H1 (cell line): ENCODE results near the gene ASTN1. TPM values are rescaled to one million over a fixed set of nuclear protein-coding genes. Genes with fewer than 3 reads are reported as not detected.

Experiments
- CTCF ChIA-PET: fragments of 300-600 bp; sonication (Branson Sonifier 250); formaldehyde crosslinking; loops from one replicate; lab custom pipeline; 2021; ENCODE audit not compliant: partially characterized antibody; lab: Charles Lee
- POLR2A ChIA-PET: fragments of 300-600 bp; sonication (Branson Sonifier 250); formaldehyde crosslinking; loops from one replicate; lab custom pipeline; 2021; ENCODE audit warnings: inconsistent platforms; ENCODE audit not compliant: partially characterized antibody; lab: Charles Lee
- DNase-seq, 2 experiments: peaks; one replicate each; pipeline versions ENCODE4 v3.0.0 to v3.0.0-alpha.2; 2010 to 2022; ENCODE audit warnings: low spot score in 2 of 2, low read depth in 1 of 2, mixed read lengths in 1 of 2
- FAIRE-seq: peaks from 2 replicates; lab custom pipeline; 2011; peaks lifted over from hg19 to GRCh38; lab: Jason Lieb, UNC
- H2AFZ ChIP-seq: 2 replicates; pipeline ENCODE4 v1.8.1; 2012; ENCODE audit warnings: low read length, inconsistent platforms
- H2AK5ac ChIP-seq: 2 replicates; pipeline ENCODE4 v1.6.1; 2013; ENCODE audit warnings: low read depth, low read length
- H2BK120ac ChIP-seq: replicated peaks from 2 replicates; pipeline ENCODE3; 2013; ENCODE audit warnings: low read depth, low read length, inconsistent platforms
- H2BK12ac ChIP-seq: 2 replicates; pipeline ENCODE4 v1.6.1; 2013; ENCODE audit warnings: low read depth, low read length
- H2BK15ac ChIP-seq: 2 replicates; pipeline ENCODE4 v1.6.1; 2013; ENCODE audit warnings: low read length
- H2BK20ac ChIP-seq: 2 replicates; pipeline ENCODE4 v1.6.1; 2013; ENCODE audit warnings: low read length
- H2BK5ac ChIP-seq: 2 replicates; pipeline ENCODE4 v1.6.1; 2013; ENCODE audit warnings: low read depth, low read length
- H3K14ac ChIP-seq: 2 replicates; pipeline ENCODE4 v1.6.1; 2013; ENCODE audit warnings: inconsistent platforms; ENCODE audit not compliant: insufficient read length
- H3K18ac ChIP-seq: 2 replicates; pipeline ENCODE4 v1.6.1; 2013; ENCODE audit warnings: low read length; ENCODE audit errors: extremely low read depth
- H3K23ac ChIP-seq: 2 replicates; pipeline ENCODE4 v1.6.1; 2013; ENCODE audit warnings: inconsistent platforms; ENCODE audit not compliant: insufficient read length
- H3K23me2 ChIP-seq: 2 replicates; pipeline ENCODE4 v1.6.1; 2013; ENCODE audit warnings: low read depth, low read length
- H3K27ac ChIP-seq: 2 replicates; pipeline ENCODE4 v1.6.1; 2011; ENCODE audit warnings: low read depth, low read length, inconsistent platforms
- H3K27me3 ChIP-seq, 4 experiments: replicated peaks in 1 of 4; 1 replicate in 1 of 4; 2 replicates in 3 of 4; pipeline versions ENCODE4 v1.6.1 to v1.8.1; 2011 to 2013; ENCODE audit warnings: low read length in 3 of 4, mild to moderate bottlenecking in 3 of 4, inconsistent platforms in 2 of 4, mixed read lengths in 2 of 4, moderate library complexity in 1 of 4; ENCODE audit not compliant: control insufficient read depth in 3 of 4, insufficient read depth in 3 of 4; ENCODE audit errors: extremely low read depth in 1 of 4
- H3K36me3 ChIP-seq, 4 experiments: 2 replicates each; pipeline versions ENCODE4 v1.6.1 to v1.8.1; 2011 to 2013; ENCODE audit warnings: mild to moderate bottlenecking in 4 of 4, low read length in 3 of 4, moderate library complexity in 2 of 4, control low read depth in 1 of 4, inconsistent platforms in 1 of 4; ENCODE audit not compliant: insufficient read depth in 4 of 4, control insufficient read depth in 2 of 4
- H3K4ac ChIP-seq: replicated peaks from 2 replicates; pipeline ENCODE3; 2013; ENCODE audit warnings: low read length, low read depth, mixed read lengths, inconsistent platforms; ENCODE audit not compliant: insufficient read length
- H3K4me1 ChIP-seq, 4 experiments: replicated peaks in 1 of 4; 1 replicate in 1 of 4; 2 replicates in 3 of 4; pipeline versions ENCODE4 v1.6.1 to v1.8.1; 2011 to 2013; ENCODE audit warnings: low read length in 3 of 4, inconsistent platforms in 2 of 4, mixed read lengths in 1 of 4; ENCODE audit not compliant: insufficient read depth in 4 of 4, control insufficient read depth in 3 of 4
- H3K4me2 ChIP-seq, 2 experiments: 2 replicates each; pipeline versions ENCODE4 v1.6.1 to v1.8.1; 2011 to 2013; ENCODE audit warnings: low read depth in 2 of 2, low read length in 2 of 2, control low read depth in 1 of 2, inconsistent platforms in 1 of 2, mild to moderate bottlenecking in 1 of 2; ENCODE audit not compliant: insufficient read depth in 1 of 2
- H3K4me3 ChIP-seq, 4 experiments: fragments of 200-600, 300-600 bp in 1 of 4; sonication (generic), shearing (Covaris generic), sonication (Bioruptor Twin) in 1 of 4; 2 replicates each; pipeline versions ENCODE4 v1.5.1 to v1.8.1; 2011 to 2016; ENCODE audit warnings: low read length in 4 of 4, low read depth in 3 of 4, control low read depth in 2 of 4, inconsistent platforms in 2 of 4, mild to moderate bottlenecking in 2 of 4, mixed read lengths in 1 of 4, moderate library complexity in 1 of 4; ENCODE audit not compliant: insufficient read depth in 2 of 4; ENCODE audit errors: extremely low read depth in 1 of 4
- H3K56ac ChIP-seq: replicated peaks from 2 replicates; pipeline ENCODE3; 2013; ENCODE audit warnings: low read depth, mild to moderate bottlenecking, mixed read lengths, low read length, inconsistent platforms; ENCODE audit not compliant: insufficient read length
- H3K79me1 ChIP-seq: 2 replicates; pipeline ENCODE4 v1.6.1; 2013; ENCODE audit warnings: low read depth, low read length, control low read depth
- H3K79me2 ChIP-seq, 2 experiments: 2 replicates each; pipeline versions ENCODE4 v1.6.1 to v1.8.1; 2012 to 2013; ENCODE audit warnings: low read length in 2 of 2, mild to moderate bottlenecking in 2 of 2, inconsistent platforms in 1 of 2; ENCODE audit not compliant: insufficient read depth in 2 of 2, control insufficient read depth in 1 of 2
- H3K9ac ChIP-seq, 4 experiments: replicated peaks in 1 of 4; 1 replicate in 1 of 4; 2 replicates in 3 of 4; pipeline versions ENCODE4 v1.6.1 to v1.8.1; 2011 to 2013; ENCODE audit warnings: low read depth in 3 of 4, low read length in 3 of 4, control low read depth in 2 of 4, mild to moderate bottlenecking in 2 of 4, moderate library complexity in 2 of 4, inconsistent platforms in 1 of 4; ENCODE audit errors: extremely low read depth in 1 of 4
- H3K9me3 ChIP-seq, 2 experiments: 2 replicates each; pipeline versions ENCODE4 v1.6.1 to v1.8.1; 2012 to 2013; ENCODE audit warnings: mild to moderate bottlenecking in 2 of 2, moderate library complexity in 2 of 2, control low read depth in 1 of 2, inconsistent platforms in 1 of 2, low read depth in 1 of 2, low read length in 1 of 2, mixed read lengths in 1 of 2; ENCODE audit not compliant: insufficient read depth in 2 of 2
- H4K20me1 ChIP-seq, 2 experiments: replicated peaks in 1 of 2; 2 replicates each; pipeline versions ENCODE3 to v1.8.1; 2011 to 2013; ENCODE audit warnings: inconsistent platforms in 2 of 2, low read length in 2 of 2, mild to moderate bottlenecking in 1 of 2; ENCODE audit not compliant: insufficient read depth in 2 of 2, control insufficient read depth in 1 of 2
- H4K5ac ChIP-seq: 2 replicates; pipeline ENCODE4 v1.6.1; 2013; ENCODE audit warnings: low read length, low read depth, mixed read lengths, inconsistent platforms; ENCODE audit not compliant: insufficient read length
- H4K8ac ChIP-seq: 2 replicates; pipeline ENCODE4 v1.8.0; 2013; ENCODE audit warnings: mild to moderate bottlenecking, moderate library complexity, low read length, inconsistent platforms; ENCODE audit not compliant: insufficient read depth; ENCODE audit errors: extremely low read depth
- H4K91ac ChIP-seq: replicated peaks from 2 replicates; pipeline ENCODE3; 2013; ENCODE audit warnings: low read length, mixed read lengths, inconsistent platforms; ENCODE audit not compliant: insufficient read length
- ASH2L ChIP-seq: fragments of 200-600, 300-600 bp; sonication (generic); IDR thresholded peaks from one replicate; pipeline ENCODE4 v1.7.1; 2017; ENCODE audit warnings: low read length
- FOSL1 ChIP-seq: IDR thresholded peaks from 2 replicates; pipeline ENCODE4 v1.6.1; 2011; ENCODE audit warnings: mild to moderate bottlenecking, low read depth, low read length, moderate library complexity; ENCODE audit not compliant: insufficient read depth
- MAFK ChIP-seq: IDR thresholded peaks from 2 replicates; pipeline ENCODE4 v1.6.1; 2012; ENCODE audit warnings: low read depth, mild to moderate bottlenecking, improper control_type of control experiment, low read length
- TBP ChIP-seq: IDR thresholded peaks from 2 replicates; pipeline ENCODE4 v1.6.1; 2011; ENCODE audit warnings: low read depth, low read length, improper control_type of control experiment
- WGBS, 2 experiments: shearing (Covaris generic) in 1 of 2; methylation state at CpG; one replicate each; pipeline versions ENCODE4 v1.1.6 to v1.1.7; 2013 to 2015; ENCODE audit warnings: low lambda C conversion rate in 2 of 2, mixed read lengths in 2 of 2, inconsistent platforms in 1 of 2, low coverage in 1 of 2, missing lambda C conversion rate in 1 of 2; ENCODE audit not compliant: insufficient replicate concordance in 2 of 2, insufficient coverage in 1 of 2, insufficient read length in 1 of 2; ENCODE audit errors: extremely low coverage in 1 of 2, missing lambda C conversion rate in 1 of 2; 5-methylcytosine and 5-hydroxymethylcytosine counted together
- polyA plus RNA-seq, 7 experiments: library from polyadenylated mRNA; depleted of rRNA in 3 of 7; stranded (reverse) in 5 of 7; unstranded in 2 of 7; fragments of >200 nt in 5 of 7; fragments of 200-250 nt in 2 of 7; gene quantifications; 1 replicate in 5 of 7; 2 replicates in 1 of 7; 4 replicates in 1 of 7; pipeline versions ENCODE4 v1.2.1 to v1.2.3, GENCODE V29; 2011 to 2013; ENCODE audit warnings: missing spikeins in 2 of 7, mixed read lengths in 2 of 7
- total RNA-seq: library from RNA; stranded (reverse); fragmentation: NEBNext Ultra II Directional; extraction: Animal tissue kit (Norgen Biotek cat#: 25700); gene quantifications from 2 replicates; pipeline ENCODE4 v1.2.1, GENCODE V29; 2021

Gene ASTN1
- total and polyA plus RNA-seq, 2 of the 8 experiments (the other 6 are each of a cell fraction or from before 2014, with no cell fraction given): 2.9 to 4.1 TPM

- H3K36me3 ChIP-seq: no peaks in the 10 kb centered on the region
- no peaks in the 10 kb centered on the region for H3K4me1 ChIP-seq
- ChIA-PET CTCF (interaction anchor here (1.7 kb wide), 1 partner anchor 10 kb away, joined by 5 read pairs; no protein-coding TSS in a partner anchor), POLR2A (no interaction called here)
- DNase-seq: no peak
- H2AFZ ChIP-seq: no peak overlapping the region
- no peak overlapping the region for H3K23ac ChIP-seq
- no peak for FAIRE-seq
- H2BK20ac ChIP-seq: no peak overlapping the region
- H2AK5ac ChIP-seq: no peak overlapping the region
- H3K27ac ChIP-seq: no peak overlapping the region
- no peak overlapping the region for H2BK120ac ChIP-seq
- H4K5ac ChIP-seq: no peak overlapping the region
- H4K8ac ChIP-seq: no peak overlapping the region
- no peak overlapping the region for H2BK12ac ChIP-seq
- H3K4ac ChIP-seq: no peak overlapping the region
- H4K20me1 ChIP-seq: no peaks in the 10 kb centered on the region
- no peak overlapping the region for H3K18ac ChIP-seq
- H3K79me1 ChIP-seq: no peaks in the 10 kb centered on the region
- H2BK5ac ChIP-seq: no peak overlapping the region
- TF ChIP-seq TBP (no peak), ASH2L (no peak), FOSL1 (no peak), MAFK (no peak)
- no peak overlapping the region for H3K4me2 ChIP-seq
- 90% methylated on average over 12 of the region's 12 CpGs; no CpG with 5 or more reads in 1 of the 2 experiments for WGBS, 2 experiments
- H3K14ac ChIP-seq: no peak overlapping the region
- no peak overlapping the region for H2BK15ac ChIP-seq
- H3K9ac ChIP-seq: no peak overlapping the region
- H3K23me2 ChIP-seq: no peaks in the 10 kb centered on the region
- no peak overlapping the region for H3K56ac ChIP-seq
- no peak overlapping the region for H3K4me3 ChIP-seq
- H3K79me2 ChIP-seq: no peaks in the 10 kb centered on the region
- H4K91ac ChIP-seq: no peak overlapping the region
- no peaks in the 10 kb centered on the region for H3K27me3 ChIP-seq
- no peaks in the 10 kb centered on the region for H3K9me3 ChIP-seq
These were observed 147.1 kb downstream of the ASTN1 start for GRCh38 chr1:177017287-177017852.
